DOHH2 (cell line): Measurements from ENCODE around the gene MYOZ1.
"Not testable (repeated sequence)": the region's sequence is repeated elsewhere in the genome, so short reads cannot be mapped to it uniquely, and the experiment has no call there.

ENCODE experiments used
- H3F3A ChIP-seq: fragments of 200-600 bp; sonication (generic), shearing (Covaris generic); 2 replicates; pipeline ENCODE4 v1.6.0; 2016; ENCODE audit warnings: antibody characterized with exemption, mild to moderate bottlenecking; ENCODE audit not compliant: control insufficient read depth, insufficient read depth
- H3K27ac ChIP-seq: fragments of 200-600 bp; sonication (generic); 2 replicates; pipeline ENCODE4 v1.5.1; 2014; ENCODE audit warnings: low read depth, mild to moderate bottlenecking, low read length, moderate library complexity
- H3K27me3 ChIP-seq: fragments of 200-600 bp; sonication (generic); 2 replicates; pipeline ENCODE4 v1.6.1; 2014; ENCODE audit warnings: mild to moderate bottlenecking, low read length, mixed read lengths; ENCODE audit not compliant: control insufficient read depth
- H3K36me3 ChIP-seq: fragments of 200-600 bp; sonication (generic); 2 replicates; pipeline ENCODE4 v1.6.1; 2014; ENCODE audit warnings: mild to moderate bottlenecking, low read length, moderate library complexity, mixed read lengths; ENCODE audit not compliant: control insufficient read depth
- H3K4me1 ChIP-seq: fragments of 200-600 bp; sonication (generic); 2 replicates; pipeline ENCODE4 v1.6.1; 2014; ENCODE audit warnings: mild to moderate bottlenecking, low read length, mixed read lengths; ENCODE audit not compliant: control insufficient read depth
- H3K4me2 ChIP-seq: fragments of 200-600 bp; sonication (generic); 2 replicates; pipeline ENCODE4 v1.6.0; 2014; ENCODE audit warnings: mild to moderate bottlenecking, low read length, moderate library complexity
- H3K4me3 ChIP-seq: fragments of 200-600 bp; sonication (generic); 2 replicates; pipeline ENCODE4 v1.5.1; 2014; ENCODE audit warnings: mild to moderate bottlenecking, low read length, mixed read lengths
- H3K79me2 ChIP-seq: fragments of 200-600 bp; sonication (generic); 2 replicates; pipeline ENCODE4 v1.6.1; 2014; ENCODE audit warnings: mild to moderate bottlenecking, low read length, mixed read lengths; ENCODE audit not compliant: control insufficient read depth
- H3K9me2 ChIP-seq: fragments of 200-600 bp; sonication (generic); replicated peaks from 2 replicates; pipeline ENCODE4 v1.6.1; 2014; ENCODE audit warnings: mild to moderate bottlenecking, low read length, mixed read lengths; ENCODE audit not compliant: control insufficient read depth
- H3K9me3 ChIP-seq: fragments of 200-600 bp; sonication (generic); 2 replicates; pipeline ENCODE4 v1.6.1; 2014; ENCODE audit warnings: antibody characterized with exemption, low read length, mixed read lengths; ENCODE audit not compliant: control insufficient read depth, insufficient read depth
- H4K20me1 ChIP-seq: fragments of 200-600 bp; sonication (generic); 2 replicates; pipeline ENCODE4 v1.6.0; 2014; ENCODE audit warnings: low read depth, mild to moderate bottlenecking, antibody characterized with exemption, low read length, moderate library complexity; ENCODE audit not compliant: control insufficient read depth, insufficient read depth
- CTCF ChIP-seq: fragments of 200-600 bp; sonication (generic); IDR thresholded peaks from one replicate; pipeline ENCODE4 v1.5.1; 2014; ENCODE audit warnings: antibody characterized with exemption, mild to moderate bottlenecking, low read depth, low read length; ENCODE audit not compliant: poor library complexity, severe bottlenecking
- EZH2phosphoT487 ChIP-seq: fragments of 200-600 bp; sonication (generic); IDR thresholded peaks from 2 replicates; pipeline ENCODE4 v1.6.1; 2017; ENCODE audit warnings: borderline replicate concordance, mild to moderate bottlenecking, antibody characterized with exemption, low read length, moderate library complexity, mixed read lengths

MYOZ1 gene

GRCh38 chr10:73641328-73642060, at the start of gene MYOZ1:
Gene MYOZ1 (minus strand): TSS chr10:73641474. CDS start chr10:73640017, 1,457 bp downstream.
- Histone ChIP-seq H3K27me3 (peaks cover 6% of the 10 kb centered on the region; the same call in 1 of the 2 replicates), H3K27ac (no peak within 1 kb of the TSS), H3K4me3 (no peak within 1 kb of the TSS), H3K79me2 (no peaks in the 10 kb centered on the region), H3F3A (no peaks in the 10 kb centered on the region), H3K36me3 (no peaks in the 10 kb centered on the region), H3K9me2 (no peaks in the 10 kb centered on the region), H3K4me2 (no peak within 1 kb of the TSS), H3K4me1 (peaks cover 14% of the 10 kb centered on the region), H3K9me3 (no peaks in the 10 kb centered on the region), H4K20me1 (no peaks in the 10 kb centered on the region)
- no peak for TF ChIP-seq CTCF
- no peak for TF ChIP-seq EZH2phosphoT487

- H3K27me3 ChIP-seq, H3K36me3 ChIP-seq, H3K4me3 ChIP-seq, H3K27ac ChIP-seq, H3K4me2 ChIP-seq, H3K9me2 ChIP-seq, H3F3A ChIP-seq, H3K79me2 ChIP-seq, H4K20me1 ChIP-seq, H3K9me3 ChIP-seq, H3K4me1 ChIP-seq: not testable (repeated sequence)
Observed at GRCh38 chr10:73690755-73691154, 49.5 kb upstream of the MYOZ1 start.

- not testable (repeated sequence) for H4K20me1 ChIP-seq, H3K79me2 ChIP-seq, H3K36me3 ChIP-seq, H3K9me3 ChIP-seq, H3K4me1 ChIP-seq, H3F3A ChIP-seq, H3K4me3 ChIP-seq, H3K27ac ChIP-seq, H3K4me2 ChIP-seq, H3K9me2 ChIP-seq, H3K27me3 ChIP-seq
Observed at GRCh38 chr10:73689596-73689995, 48.3 kb upstream of the MYOZ1 start.

GRCh38 chr10:73687641-73688040, 46.4 kb upstream of the MYOZ1 start:
- not testable (repeated sequence) for H3K79me2 ChIP-seq, H3K27me3 ChIP-seq, H3K36me3 ChIP-seq, H3K27ac ChIP-seq, H3K4me3 ChIP-seq, H3F3A ChIP-seq, H4K20me1 ChIP-seq, H3K9me3 ChIP-seq, H3K4me2 ChIP-seq, H3K9me2 ChIP-seq, H3K4me1 ChIP-seq

GRCh38 chr10:73674546-73674945, 33.3 kb upstream of the MYOZ1 start:
- not testable (repeated sequence) for H3K4me2 ChIP-seq, H3K9me2 ChIP-seq, H3K9me3 ChIP-seq, H3K27me3 ChIP-seq, H4K20me1 ChIP-seq, H3K27ac ChIP-seq, H3F3A ChIP-seq, H3K4me1 ChIP-seq, H3K4me3 ChIP-seq, H3K79me2 ChIP-seq, H3K36me3 ChIP-seq

GRCh38 chr10:73668378-73668777, 27.1 kb upstream of the MYOZ1 start:
- H3K4me2 ChIP-seq, H3K9me2 ChIP-seq, H4K20me1 ChIP-seq, H3K79me2 ChIP-seq, H3K27ac ChIP-seq, H3K9me3 ChIP-seq, H3K27me3 ChIP-seq, H3K36me3 ChIP-seq, H3K4me1 ChIP-seq, H3F3A ChIP-seq, H3K4me3 ChIP-seq: not testable (repeated sequence)

GRCh38 chr10:73666153-73666809, 25.0 kb upstream of the MYOZ1 start:
- H3K4me2 ChIP-seq, H3K36me3 ChIP-seq, H3K27me3 ChIP-seq, H3F3A ChIP-seq, H3K9me2 ChIP-seq, H3K27ac ChIP-seq, H3K79me2 ChIP-seq, H3K4me1 ChIP-seq, H3K4me3 ChIP-seq, H4K20me1 ChIP-seq, H3K9me3 ChIP-seq: not testable (repeated sequence)
